GM21423 (cell line): ENCODE data around the gene SHC3.
"Not testable (repeated sequence)": the region's sequence is repeated elsewhere in the genome, so short reads cannot be mapped to it uniquely, and the experiment has no call there.

Source experiments
- ATAC-seq: cut with Tn5 transposase; IDR thresholded peaks from one replicate; pipeline ENCODE4 v1.9.1; 2021; ENCODE audit warnings: mild to moderate bottlenecking, moderate library complexity; ENCODE audit not compliant: unreplicated experiment

The SHC3 gene

GRCh38 chr9:89177944-89178829, at the start of gene SHC3:
Gene SHC3, minus strand, starts transcription at chr9:89178818. Its CDS starts 358 bp downstream, at chr9:89178460.
- no peak for ATAC-seq

- no peak for ATAC-seq
Measured at GRCh38 chr9:89225991-89226471, 47.4 kb upstream of the SHC3 start.

- ATAC-seq, result no peak
Measured at GRCh38 chr9:89225587-89225986, 47.0 kb upstream of the SHC3 start.

- no peak for ATAC-seq
Measured at GRCh38 chr9:89225036-89225435, 46.4 kb upstream of the SHC3 start.

GRCh38 chr9:89224633-89225032, 46.0 kb upstream of the SHC3 start:
- no peak for ATAC-seq

GRCh38 chr9:89223396-89223977, 44.9 kb upstream of the SHC3 start:
- no peak for ATAC-seq

- no peak for ATAC-seq
Measured at GRCh38 chr9:89219637-89220036, 41.0 kb upstream of the SHC3 start.

- no peak for ATAC-seq
Measured at GRCh38 chr9:89218040-89218928, 39.7 kb upstream of the SHC3 start.

- no peak for ATAC-seq
Measured at GRCh38 chr9:89215342-89215741, 36.7 kb upstream of the SHC3 start.

- ATAC-seq, result no peak
Measured at GRCh38 chr9:89213396-89213880, 34.8 kb upstream of the SHC3 start.

- ATAC-seq, result no peak
Measured at GRCh38 chr9:89212171-89212570, 33.6 kb upstream of the SHC3 start.

GRCh38 chr9:89209311-89209710, 30.7 kb upstream of the SHC3 start:
- not testable (repeated sequence) for ATAC-seq

GRCh38 chr9:89207026-89207425, 28.4 kb upstream of the SHC3 start:
- ATAC-seq, result no peak

- no peak for ATAC-seq
Measured at GRCh38 chr9:89204801-89205200, 26.2 kb upstream of the SHC3 start.

- no peak for ATAC-seq
Measured at GRCh38 chr9:89195131-89195797, 16.6 kb upstream of the SHC3 start.

GRCh38 chr9:89194421-89195130, 16.0 kb upstream of the SHC3 start:
- no peak for ATAC-seq

- ATAC-seq, result no peak
Measured at GRCh38 chr9:89191004-89191403, 12.4 kb upstream of the SHC3 start.

- ATAC-seq, result no peak
Measured at GRCh38 chr9:89189215-89189614, 10.6 kb upstream of the SHC3 start.

- ATAC-seq, result no peak
Measured at GRCh38 chr9:89187950-89188349, 9.3 kb upstream of the SHC3 start.

GRCh38 chr9:89187541-89187940, 8.9 kb upstream of the SHC3 start:
- ATAC-seq, result no peak
